Measurements from ENCODE around the gene DLG2.

DNA sequence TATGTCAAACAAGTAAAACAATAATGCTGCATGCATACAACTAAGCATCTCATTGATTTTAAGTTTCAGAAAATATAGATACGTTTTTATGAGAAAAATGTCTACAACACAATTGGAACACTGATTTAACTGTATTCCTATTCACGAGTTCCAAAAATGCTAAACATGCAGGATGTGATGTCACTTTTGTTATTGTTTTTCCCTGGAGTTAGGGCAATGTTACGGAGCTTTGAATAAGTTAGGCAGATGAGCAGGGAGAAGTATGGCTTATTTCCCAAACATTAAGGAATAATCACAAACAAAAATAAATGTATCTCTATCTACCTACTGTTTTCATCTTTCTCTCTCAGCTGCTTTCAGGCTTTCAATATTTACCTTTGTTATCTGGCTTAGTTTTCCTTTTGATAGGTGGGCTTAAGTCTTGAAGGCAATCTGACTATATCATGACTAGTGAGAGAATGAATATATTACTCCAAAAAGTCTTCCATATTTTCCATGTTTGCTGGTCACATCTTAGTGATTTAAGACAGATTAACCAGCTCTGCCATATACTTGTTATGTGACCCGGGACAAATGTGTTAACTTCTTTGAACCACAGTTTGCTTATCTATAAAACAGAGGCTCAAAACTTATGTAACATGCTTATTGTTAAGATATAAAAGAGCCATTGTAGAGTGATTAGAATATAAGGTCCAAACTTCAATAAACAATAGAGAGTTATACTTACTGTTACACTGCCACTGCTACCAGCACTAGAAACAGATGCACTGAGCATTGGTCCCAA lies 1486.6 kb downstream of the DLG2 start:
- TF ChIP-seq, protein P1, sequence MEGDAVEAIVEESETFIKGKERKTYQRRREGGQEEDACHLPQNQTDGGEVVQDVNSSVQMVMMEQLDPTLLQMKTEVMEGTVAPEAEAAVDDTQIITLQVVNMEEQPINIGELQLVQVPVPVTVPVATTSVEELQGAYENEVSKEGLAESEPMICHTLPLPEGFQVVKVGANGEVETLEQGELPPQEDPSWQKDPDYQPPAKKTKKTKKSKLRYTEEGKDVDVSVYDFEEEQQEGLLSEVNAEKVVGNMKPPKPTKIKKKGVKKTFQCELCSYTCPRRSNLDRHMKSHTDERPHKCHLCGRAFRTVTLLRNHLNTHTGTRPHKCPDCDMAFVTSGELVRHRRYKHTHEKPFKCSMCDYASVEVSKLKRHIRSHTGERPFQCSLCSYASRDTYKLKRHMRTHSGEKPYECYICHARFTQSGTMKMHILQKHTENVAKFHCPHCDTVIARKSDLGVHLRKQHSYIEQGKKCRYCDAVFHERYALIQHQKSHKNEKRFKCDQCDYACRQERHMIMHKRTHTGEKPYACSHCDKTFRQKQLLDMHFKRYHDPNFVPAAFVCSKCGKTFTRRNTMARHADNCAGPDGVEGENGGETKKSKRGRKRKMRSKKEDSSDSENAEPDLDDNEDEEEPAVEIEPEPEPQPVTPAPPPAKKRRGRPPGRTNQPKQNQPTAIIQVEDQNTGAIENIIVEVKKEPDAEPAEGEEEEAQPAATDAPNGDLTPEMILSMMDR (IDR thresholded peaks at IDR 0.05) = no peak
- no peak for TF ChIP-seq EP300 (IDR thresholded peaks at IDR 0.05)
